Measurements from ENCODE around the gene KLF5. TPM values are rescaled to one million over a fixed set of nuclear protein-coding genes. Genes with fewer than 3 reads are reported as not detected.
A peak's percentile ranks its signal among the peaks of the same experiment; 100 is the strongest.

Gene KLF5
- total and polyA plus RNA-seq, 4 donors: 22.2 to 58.6 (median 47.7) TPM

- Histone ChIP-seq H3K27me3 (ENCODE audit: control insufficient read depth in 3 of 3, insufficient read depth in 3 of 3, low read length in 2 of 3) (peaks cover 0 to 2% (median 0%) of the 10 kb centered on the region in 3 donors), H3K27ac (ENCODE audit: low read depth in 1 of 2, low read length in 1 of 2) (peak overlapping the region in 1 of 2 donors; percentile 61), H3K4me1 (ENCODE audit: control insufficient read depth in 5 of 5, insufficient read depth in 5 of 5, low read length in 5 of 5) (peaks cover 0 to 11% (median 0%) of the 10 kb centered on the region in 5 donors), H3K9ac (ENCODE audit: insufficient read depth in 1 of 2, low read length in 2 of 2) (no peak overlapping the region), H3K36me3 (ENCODE audit: control insufficient read depth in 4 of 4, insufficient read depth in 4 of 4, low read length in 4 of 4) (peaks cover 0 to 7% (median under 1%) of the 10 kb centered on the region in 4 donors), H3K9me3 (ENCODE audit: control insufficient read depth in 4 of 4, insufficient read depth in 3 of 4, low read length in 3 of 4) (no peaks in the 10 kb centered on the region), H3K4me3 (no peak overlapping the region)
- TF ChIP-seq CTCF (IDR thresholded peaks at IDR 0.05; ENCODE audit: control extremely low read depth, extremely low read depth): no peak
- no peak for DNase-seq
- 60 to 76% methylated on average over 10 of the region's 10 CpGs for WGBS, 2 donors
- no peak for ATAC-seq (ENCODE audit: insufficient read depth, low FRiP score)
These were observed 13.6 kb downstream of the KLF5 start for GRCh38 chr13:73072239-73072900.

GRCh38 chr13:73073050-73073449 is 14.2 kb downstream of the KLF5 start:
- TF ChIP-seq CTCF (IDR thresholded peaks at IDR 0.05; ENCODE audit: control extremely low read depth, extremely low read depth): no peak
- Histone ChIP-seq H3K27ac (ENCODE audit: low read depth in 1 of 2, low read length in 1 of 2) (no peak overlapping the region), H3K9me3 (ENCODE audit: control insufficient read depth in 4 of 4, insufficient read depth in 3 of 4, low read length in 3 of 4) (no peaks in the 10 kb centered on the region), H3K27me3 (ENCODE audit: control insufficient read depth in 3 of 3, insufficient read depth in 3 of 3, low read length in 2 of 3) (peaks cover 0 to 6% (median 0%) of the 10 kb centered on the region in 3 donors), H3K9ac (ENCODE audit: insufficient read depth in 1 of 2, low read length in 2 of 2) (no peak overlapping the region), H3K4me3 (no peak overlapping the region), H3K4me1 (ENCODE audit: control insufficient read depth in 5 of 5, insufficient read depth in 5 of 5, low read length in 5 of 5) (peaks cover 0 to 11% (median 0%) of the 10 kb centered on the region in 5 donors), H3K36me3 (ENCODE audit: control insufficient read depth in 4 of 4, insufficient read depth in 4 of 4, low read length in 4 of 4) (peaks cover 0 to 5% (median under 1%) of the 10 kb centered on the region in 4 donors)
- ATAC-seq (ENCODE audit: insufficient read depth, low FRiP score) (no peak), DNase-seq (peak in 1 of 3 donors; percentile 34)
- WGBS, 2 donors: 57 to 59% methylated on average over 3 of the region's 3 CpGs

DNA sequence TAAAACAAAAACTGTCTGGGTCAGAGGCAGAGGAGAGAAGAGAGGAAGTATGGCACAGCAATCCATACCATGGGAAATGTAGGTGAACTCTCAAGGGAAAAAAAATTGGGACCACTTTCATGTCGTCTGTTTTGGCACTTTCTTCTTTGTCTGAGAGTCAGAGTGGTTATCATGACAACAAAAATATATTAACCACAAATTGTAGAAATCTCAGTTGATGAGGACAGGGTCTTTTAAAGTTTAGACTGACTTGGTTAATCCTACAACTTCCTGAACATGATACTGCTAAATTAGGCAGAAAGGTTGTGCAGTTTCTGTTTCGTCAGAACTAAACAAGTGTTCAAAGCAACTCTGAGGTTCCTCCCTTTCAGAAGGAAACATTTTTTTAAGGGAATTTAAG is 15.2 kb downstream of the KLF5 start:
- Histone ChIP-seq H3K4me1 (ENCODE audit: control insufficient read depth in 5 of 5, insufficient read depth in 5 of 5, low read length in 5 of 5) (peaks cover 0 to 11% (median 0%) of the 10 kb centered on the region in 5 donors), H3K27me3 (ENCODE audit: control insufficient read depth in 3 of 3, insufficient read depth in 3 of 3, low read length in 2 of 3) (peaks cover 0 to 6% (median 0%) of the 10 kb centered on the region in 3 donors), H3K36me3 (ENCODE audit: control insufficient read depth in 4 of 4, insufficient read depth in 4 of 4, low read length in 4 of 4) (peaks cover 0 to 5% (median 0%) of the 10 kb centered on the region in 4 donors), H3K27ac (ENCODE audit: low read depth in 1 of 2, low read length in 1 of 2) (no peak overlapping the region), H3K4me3 (no peak overlapping the region), H3K9me3 (ENCODE audit: control insufficient read depth in 4 of 4, insufficient read depth in 3 of 4, low read length in 3 of 4) (no peaks in the 10 kb centered on the region), H3K9ac (ENCODE audit: insufficient read depth in 1 of 2, low read length in 2 of 2) (no peak overlapping the region)
- WGBS, 2 donors: 20 to 32% methylated on average over 2 of the region's 2 CpGs
- no peak for DNase-seq
- ATAC-seq (ENCODE audit: insufficient read depth, low FRiP score): no peak
- TF ChIP-seq CTCF (IDR thresholded peaks at IDR 0.05; ENCODE audit: control extremely low read depth, extremely low read depth): no peak
